ENCODE measurements around the gene LRFN5.
"Not testable (repeated sequence)": the region's sequence is repeated elsewhere in the genome, so short reads cannot be mapped to it uniquely, and the experiment has no call there.

Gene LRFN5

GRCh38 chr14:41900644-41901043 is 294.0 kb downstream of the LRFN5 start:
- no peak for DNase-seq

GRCh38 chr14:41901089-41901488 is 294.4 kb downstream of the LRFN5 start:
- DNase-seq: no peak

- no peak for DNase-seq
These were observed 298.8 kb downstream of the LRFN5 start for GRCh38 chr14:41905394-41905964.

GRCh38 chr14:41911155-41911554 is 304.5 kb downstream of the LRFN5 start:
- DNase-seq: not testable (repeated sequence)

- no peak for DNase-seq
These were observed 306.7 kb downstream of the LRFN5 start for GRCh38 chr14:41913398-41913797.

- no peak for DNase-seq
These were observed 309.1 kb downstream of the LRFN5 start for GRCh38 chr14:41915732-41916131.

- no peak for DNase-seq
These were observed 309.6 kb downstream of the LRFN5 start for GRCh38 chr14:41916313-41916712.

GRCh38 chr14:41925409-41925808 is 318.7 kb downstream of the LRFN5 start:
- peak; percentile 27 for DNase-seq

GRCh38 chr14:41950428-41951151 is 343.9 kb downstream of the LRFN5 start:
- no peak for DNase-seq
